M059J (cell line): ENCODE results near the gene KMT5B. TPM values are rescaled to one million over a fixed set of nuclear protein-coding genes. Genes with fewer than 3 reads are reported as not detected.

Experiments used
- DNase-seq: peaks from one replicate; pipeline ENCODE4 v3.0.0-alpha.2; 2012; ENCODE audit warnings: low read depth
- total RNA-seq: library from RNA; depleted of rRNA; stranded (reverse); fragments of >200 nt; shearing (Covaris generic); gene quantifications from 2 replicates; pipeline ENCODE4 v1.2.3, GENCODE V29; 2014

Gene KMT5B
- total RNA-seq, 1 experiment from 2014 or later, result 28.6 TPM

DNA sequence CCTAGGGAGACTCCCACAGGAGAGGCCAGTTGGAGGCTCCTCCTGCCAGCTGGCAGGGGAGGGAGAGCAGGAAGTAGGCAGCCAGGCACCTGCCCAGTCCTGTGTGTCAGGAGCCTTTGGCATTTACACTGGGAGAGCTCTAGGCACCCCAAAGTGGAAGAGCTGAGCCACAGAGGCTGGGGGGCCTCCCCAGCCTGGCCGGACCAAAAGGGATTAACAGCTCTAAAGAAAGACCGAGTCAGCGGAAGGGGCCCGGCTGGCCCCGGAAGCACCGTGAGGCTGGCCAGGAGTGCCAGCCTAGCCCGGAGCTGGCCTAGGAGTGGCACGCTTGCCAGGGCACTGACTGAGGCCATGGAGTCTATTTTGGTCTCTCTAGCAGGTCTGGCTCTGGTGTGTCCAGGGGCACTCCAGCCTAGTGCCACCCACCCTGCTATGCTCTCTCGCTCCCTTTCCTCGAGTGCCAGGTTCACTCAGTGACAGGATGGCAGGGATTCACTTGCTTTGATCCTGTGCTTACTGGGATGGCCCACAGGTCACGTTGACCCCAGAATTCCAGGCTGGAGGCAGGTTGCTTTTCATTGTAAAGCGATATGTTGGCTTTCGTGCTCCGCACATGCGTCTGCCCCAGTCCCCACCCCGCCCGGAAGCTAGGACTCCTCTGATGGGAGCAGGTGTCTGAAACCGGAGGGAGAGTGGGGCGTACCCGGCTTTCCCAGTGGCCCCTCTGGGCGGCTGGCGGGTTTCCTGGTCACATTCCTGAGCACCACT is 3.3 kb upstream of the KMT5B start:
- peak; percentile 18 for DNase-seq

DNA sequence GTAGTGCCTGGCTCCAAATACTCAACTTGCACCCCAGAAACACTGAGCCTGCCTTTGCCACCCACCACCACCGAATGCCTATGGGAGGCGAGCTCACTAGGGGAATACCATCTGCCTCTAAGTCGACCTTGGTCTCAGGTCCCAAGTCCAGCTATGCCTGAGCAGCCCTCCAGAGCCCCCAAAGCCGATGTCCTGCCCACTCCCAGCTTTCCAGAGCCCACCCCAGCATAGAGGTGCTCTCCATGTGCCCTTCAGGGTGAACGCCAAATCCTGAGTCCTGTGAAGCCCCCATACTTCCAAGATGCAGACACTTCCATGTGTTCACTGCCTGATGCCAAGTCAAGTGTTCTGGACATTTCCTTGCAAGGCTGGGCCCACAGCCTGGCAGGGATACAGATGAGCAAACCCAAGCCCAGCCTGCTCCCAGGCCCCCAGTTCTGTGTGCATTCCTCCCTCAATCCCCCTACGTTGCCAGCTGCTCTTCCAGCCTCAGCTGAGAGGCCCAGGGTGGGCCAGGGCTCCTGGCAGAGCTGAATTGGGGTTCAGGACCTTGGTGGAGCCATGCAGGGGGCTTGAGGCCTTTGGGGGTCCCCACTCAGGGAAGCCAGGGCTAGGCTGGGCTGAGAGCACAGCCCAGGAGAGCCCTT is 2.6 kb upstream of the KMT5B start:
- no peak for DNase-seq

DNA sequence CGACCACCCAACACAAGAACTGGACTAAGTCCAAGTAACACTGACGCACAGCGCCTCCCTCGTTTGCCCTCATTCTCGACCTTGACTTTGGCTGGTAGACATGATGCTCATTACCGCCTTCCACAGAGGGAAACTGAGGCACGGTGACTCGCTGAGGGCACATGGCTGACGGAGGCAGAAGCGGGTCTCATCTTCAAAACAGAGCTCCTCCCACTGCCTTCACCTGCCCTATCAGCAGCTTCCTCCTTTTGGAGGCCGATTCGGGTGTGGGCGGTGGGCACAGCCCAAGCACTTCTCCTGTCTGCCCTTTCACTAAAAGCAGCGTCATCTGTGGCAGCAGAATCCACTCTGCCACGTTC is 2.0 kb upstream of the KMT5B start:
- no peak for DNase-seq

DNA sequence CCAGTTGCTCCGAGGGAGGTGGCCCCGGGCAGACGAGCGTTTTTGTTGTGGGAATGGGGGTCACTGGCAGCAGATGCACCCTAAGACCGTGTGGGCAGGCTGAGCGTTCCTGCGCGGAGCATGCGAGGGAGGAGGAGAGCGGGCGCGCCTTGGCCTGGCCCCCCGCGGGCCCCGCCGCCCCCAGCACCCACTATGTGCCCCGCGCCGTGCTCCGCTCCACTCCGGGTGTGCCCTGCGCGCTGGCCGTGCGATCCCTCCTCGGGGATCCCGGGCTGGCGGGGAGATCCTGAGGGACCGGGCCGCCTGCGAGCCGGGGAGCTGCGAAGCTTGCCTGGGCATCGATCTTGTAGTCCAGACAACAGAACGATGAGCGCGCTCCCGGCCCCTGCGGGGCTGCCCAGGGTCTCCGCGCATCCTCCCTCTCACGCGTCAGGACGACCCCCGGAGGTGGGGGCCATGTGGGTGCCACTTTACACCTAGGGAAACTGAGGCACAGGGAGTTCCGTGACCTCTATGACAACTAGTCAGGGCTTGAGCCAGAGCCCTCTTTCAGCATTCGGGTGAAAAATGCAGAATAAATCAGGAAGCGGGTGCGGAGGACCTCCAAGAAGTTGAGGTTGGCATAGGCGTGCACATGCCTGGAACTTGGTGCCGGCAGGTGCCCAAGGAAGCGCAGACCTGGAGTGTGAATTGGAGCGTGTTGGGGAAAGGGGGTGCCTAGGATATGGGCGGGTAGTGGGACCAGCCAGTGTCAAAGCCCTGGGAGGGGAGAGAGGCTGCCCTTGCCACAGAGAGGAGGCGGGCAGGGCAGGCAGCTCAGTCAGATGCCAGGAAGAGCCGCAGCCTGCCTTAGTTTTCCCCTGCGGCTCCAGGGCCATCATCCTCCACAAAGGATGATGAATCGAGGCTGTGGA is 1.3 kb upstream of the KMT5B start:
- peak; percentile 10 for DNase-seq

DNA sequence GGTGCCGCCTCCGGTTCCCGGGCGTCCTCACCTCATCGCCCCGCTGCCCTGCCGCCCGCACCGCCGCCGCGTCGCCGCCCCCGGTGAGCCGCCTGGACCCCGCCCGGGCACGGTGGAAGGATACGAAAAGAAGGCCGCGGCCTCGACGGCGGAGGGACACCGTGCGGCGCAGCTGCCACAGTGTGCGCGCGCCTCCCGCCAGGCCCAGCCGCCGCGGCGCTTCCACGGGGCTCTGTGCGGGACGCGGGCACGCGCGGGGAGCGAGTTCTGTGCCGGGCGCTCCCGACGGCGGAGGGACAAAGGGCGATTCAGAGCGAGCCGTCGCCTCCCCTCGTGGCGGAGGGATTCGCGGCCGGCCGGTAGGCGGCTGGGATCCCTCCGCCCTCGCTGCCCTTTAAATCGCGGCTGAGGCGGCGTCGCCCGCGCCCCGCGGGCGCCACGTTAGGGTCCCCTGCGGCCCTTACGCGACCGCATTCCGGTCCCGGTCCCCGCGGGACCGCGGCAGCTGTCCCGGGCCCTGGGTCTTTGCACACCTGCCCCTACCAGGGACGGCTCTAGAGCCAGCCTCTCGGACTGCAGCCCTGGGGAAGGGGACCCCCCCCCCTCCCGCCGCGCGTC is 568 bp upstream of the KMT5B start:
- DNase-seq, result peak; percentile 85

DNA sequence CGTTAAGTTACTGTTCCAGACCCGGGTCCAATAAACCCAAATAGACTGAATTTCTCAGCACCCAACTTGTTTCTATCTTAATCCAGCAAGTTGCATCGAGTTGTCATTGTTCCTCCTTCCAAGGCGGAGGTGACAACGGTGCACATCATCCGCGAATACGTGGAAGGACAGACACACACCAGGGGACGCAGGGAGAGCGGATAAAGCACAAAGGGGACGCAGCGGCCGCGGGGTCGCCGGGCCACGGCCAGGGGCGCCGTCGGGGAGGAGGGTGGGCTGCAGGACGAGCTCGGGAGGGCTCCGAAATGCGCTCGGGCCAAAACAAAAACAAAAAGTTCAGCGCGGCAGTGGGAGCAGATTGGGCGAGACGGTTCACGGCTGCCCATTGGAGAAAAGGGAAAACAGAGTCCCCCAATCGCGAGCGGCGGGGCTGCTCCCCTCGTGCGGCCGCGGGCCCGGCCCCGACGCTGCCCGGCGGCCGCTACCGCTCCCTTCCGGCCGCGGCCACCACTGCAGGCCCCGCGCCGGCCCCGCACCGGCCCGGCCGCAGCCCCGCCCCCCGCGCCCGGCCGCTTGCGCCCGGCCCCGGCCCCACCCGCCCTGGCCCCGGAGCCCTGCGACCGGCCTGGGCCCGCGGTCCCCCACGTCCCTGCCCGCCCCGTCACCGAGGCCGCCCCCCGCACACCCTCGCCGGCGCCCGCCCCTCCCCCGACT is 518 bp downstream of the KMT5B start:
- DNase-seq, result peak; percentile 74

DNA sequence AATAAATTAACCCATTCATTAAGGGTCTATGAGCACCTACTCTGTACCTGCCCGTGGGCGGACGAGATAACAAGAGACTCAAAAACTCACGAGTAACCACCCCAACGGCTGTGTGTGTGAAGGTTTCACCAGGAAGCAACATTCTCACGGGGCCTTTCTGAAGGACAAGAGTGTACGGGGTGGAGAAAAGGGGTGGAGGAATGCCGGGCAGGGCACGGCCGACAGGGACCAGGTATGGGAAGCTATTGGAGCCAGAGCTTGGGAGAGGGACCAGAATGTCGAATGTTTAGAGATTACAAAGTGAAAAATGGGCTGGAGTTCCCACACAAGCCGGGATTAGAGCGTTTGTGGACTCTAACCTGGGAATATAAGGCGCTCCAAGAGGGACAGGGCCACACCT is 1.6 kb downstream of the KMT5B start:
- no peak for DNase-seq

DNA sequence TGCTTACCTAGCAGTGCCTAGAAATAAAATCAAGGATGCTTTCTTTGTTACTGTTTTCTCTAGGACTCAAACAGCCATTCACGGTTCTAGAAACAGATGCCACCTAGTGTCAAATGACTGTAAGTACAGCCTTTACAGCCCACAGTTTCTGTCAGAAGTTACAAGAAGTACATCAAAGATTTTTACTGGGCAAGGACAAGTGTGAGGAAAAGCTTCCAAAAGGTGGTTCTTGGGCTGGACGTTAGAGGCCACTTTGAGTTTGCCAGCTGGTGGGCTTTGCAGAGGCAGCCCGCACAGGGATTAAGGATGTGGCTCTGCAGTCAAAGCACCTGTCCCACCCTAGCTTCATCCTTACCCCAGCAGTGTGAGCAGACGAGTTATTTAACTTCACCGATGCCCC is 6.9 kb downstream of the KMT5B start:
- peak; percentile 68 for DNase-seq

DNA sequence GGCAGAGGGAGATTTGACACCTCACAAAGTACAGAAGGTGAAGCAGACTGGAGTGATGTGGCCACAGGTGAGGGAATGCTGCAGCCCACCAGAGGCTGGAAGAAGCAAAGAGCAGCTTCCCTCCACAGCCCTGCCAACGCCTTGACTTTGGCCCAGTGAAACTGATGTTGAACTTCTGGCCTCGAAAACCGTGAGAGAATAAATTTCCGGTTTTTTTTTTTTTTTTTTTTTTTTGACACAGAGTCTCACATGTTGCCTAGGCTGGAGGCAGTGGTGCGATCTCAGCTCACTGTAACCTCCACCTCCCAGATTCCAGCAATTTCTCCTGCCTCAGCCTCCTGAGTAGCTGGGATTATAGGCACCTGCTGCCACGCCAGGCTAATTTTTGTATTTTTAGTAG is 8.7 kb downstream of the KMT5B start:
- no peak for DNase-seq

DNA sequence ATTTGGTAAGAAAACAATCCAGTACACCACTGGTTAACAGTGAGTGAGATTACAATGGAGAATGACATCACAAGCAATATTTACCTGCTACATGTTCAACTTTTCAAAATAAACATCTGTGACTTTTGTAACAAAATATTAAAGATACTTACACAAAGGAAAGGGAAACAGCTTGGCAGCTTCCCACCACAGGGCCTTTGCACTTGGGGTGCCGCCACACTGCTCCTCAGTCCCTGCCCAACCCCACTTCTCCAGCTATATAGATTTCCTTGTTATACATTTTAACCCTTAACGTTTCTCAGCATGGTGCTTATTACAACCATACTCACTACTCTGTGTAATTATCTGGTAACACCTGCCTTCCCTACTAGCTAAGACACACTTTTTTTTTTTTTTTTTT is 10.9 kb downstream of the KMT5B start:
- no peak for DNase-seq

DNA sequence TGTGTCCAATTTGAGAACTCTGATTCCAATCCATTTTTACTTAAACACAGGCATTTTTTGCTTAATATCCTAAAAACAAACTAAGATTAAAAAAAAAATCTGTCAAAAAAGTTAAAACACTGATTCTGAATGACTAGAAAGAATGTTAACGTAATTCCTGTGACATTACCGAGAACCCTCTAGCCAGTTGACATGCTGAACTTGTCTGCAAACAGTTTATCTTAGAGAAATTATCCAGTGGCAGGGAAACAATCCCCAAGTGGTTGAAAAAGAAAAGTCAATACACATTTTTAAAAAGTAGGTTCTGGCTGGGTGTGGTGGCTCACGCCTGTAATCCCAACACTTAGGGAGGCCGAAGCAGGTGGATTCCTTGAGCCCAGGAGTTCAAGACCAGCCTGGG is 11.6 kb downstream of the KMT5B start:
- no peak for DNase-seq

DNA sequence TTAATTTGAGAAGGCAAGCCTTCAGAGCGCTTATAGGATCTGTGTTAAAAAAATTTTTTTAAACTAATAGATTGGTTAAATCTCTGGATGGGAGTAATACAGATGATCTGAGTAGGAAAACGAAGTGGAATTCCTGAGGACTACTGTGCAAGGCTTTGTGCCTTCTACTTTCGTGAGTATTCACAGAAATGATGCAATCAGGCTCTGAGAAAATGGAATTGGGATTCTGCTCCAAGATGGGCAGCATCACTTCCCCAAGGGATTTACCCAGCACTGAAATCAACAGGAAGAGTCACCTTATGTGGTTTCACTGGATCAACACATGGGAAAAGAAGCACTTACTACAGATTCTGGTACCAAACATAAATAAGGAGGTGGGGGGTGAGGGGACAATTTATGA is 12.5 kb downstream of the KMT5B start:
- DNase-seq, result no peak

DNA sequence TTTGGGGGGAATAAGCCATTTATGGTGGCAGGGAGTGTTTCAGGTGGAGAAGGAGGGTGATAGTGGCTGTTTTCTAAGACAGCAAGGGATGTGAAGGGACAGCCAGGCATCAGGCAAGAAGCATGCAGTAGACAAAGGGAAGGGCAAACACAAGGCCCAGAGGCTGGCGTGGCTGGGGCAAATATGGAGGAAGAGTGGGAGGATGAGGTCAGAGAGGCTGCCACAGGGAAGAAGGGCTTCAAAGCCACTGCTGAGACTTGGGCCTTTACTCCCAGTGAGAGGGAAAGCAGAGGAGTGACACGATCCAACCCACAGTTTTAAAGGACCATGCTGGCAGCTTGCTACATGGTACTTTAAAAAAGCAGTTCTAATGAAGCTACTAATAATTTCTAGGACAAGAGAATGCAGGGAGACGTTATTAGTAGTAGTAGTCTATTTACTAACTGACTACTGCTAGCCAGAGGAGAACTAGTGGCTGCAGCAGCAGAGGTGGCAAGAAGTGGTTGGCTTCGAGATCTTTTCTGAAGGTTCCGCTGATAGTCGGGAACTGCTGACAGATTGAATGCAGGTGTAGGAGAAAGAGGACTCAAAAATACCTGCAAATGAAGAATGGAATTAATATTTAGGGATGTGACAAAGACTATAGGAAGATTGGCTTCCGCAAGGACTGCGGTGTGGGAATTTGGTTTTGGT is 13.7 kb downstream of the KMT5B start:
- no peak for DNase-seq

DNA sequence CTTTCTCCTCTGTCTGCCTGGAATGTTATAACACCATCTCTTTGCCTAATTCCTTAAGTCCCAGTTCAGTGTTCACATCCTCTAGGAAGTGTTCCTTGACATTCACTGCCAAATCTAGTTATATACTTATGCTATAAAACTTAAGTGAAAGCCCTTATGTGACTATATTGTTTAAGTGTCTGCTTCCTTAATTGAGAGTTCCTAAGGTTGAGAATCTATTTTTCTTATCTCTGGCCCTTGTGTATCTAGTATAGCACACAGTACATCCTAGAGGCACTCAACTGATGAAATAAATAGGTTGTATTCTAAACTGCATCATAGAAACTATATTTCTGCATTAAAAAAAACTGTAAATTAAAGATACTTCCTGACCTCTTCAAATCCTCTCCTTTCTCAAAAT is 16.9 kb downstream of the KMT5B start:
- DNase-seq, result no peak

DNA sequence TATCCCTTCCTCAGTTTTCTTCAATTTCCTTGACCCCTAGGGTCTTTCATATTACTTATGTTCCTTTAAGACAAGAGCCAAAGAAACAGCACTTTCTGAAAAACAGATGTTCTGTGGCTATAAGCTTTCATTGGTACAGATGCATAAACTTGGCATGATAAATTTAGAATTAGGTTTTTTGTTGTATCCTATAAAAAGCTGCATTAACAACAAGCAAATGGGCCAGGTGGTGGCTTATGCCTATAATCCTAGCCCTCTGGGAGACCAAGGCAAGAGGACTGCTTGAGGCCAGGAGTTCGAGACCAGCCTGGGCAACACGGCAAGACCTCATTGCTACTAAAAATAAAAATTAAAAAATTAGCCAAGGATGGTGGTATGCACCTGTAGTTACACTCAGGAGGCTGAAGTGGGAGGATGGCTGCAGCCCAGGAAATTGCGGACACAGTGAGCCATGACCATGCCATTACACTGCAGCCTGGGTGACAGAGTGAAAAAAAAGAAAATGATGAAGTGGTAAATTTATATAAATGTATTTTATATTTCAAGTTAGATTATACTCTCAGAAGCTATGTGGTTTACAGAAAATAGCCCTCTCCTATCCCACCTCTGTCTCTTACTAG is 18.3 kb downstream of the KMT5B start:
- DNase-seq, result no peak

DNA sequence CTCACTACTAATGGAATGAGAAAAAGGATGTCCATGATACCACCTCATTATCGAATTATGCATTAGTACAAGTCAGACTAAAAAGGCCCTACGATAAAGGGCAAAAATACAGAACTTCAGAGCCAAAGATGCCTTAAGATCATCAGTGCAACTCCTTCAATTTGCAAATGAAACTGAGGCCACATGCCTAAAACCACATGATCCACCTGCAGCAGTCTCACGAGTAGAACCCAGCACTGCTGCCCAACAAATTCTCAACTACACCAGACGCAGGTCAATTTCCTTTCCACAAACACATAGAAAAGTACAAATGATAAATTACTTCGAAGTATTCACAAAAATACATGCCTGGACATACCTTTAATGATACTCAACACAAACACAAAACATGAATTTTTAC is 20.1 kb downstream of the KMT5B start:
- no peak for DNase-seq

DNA sequence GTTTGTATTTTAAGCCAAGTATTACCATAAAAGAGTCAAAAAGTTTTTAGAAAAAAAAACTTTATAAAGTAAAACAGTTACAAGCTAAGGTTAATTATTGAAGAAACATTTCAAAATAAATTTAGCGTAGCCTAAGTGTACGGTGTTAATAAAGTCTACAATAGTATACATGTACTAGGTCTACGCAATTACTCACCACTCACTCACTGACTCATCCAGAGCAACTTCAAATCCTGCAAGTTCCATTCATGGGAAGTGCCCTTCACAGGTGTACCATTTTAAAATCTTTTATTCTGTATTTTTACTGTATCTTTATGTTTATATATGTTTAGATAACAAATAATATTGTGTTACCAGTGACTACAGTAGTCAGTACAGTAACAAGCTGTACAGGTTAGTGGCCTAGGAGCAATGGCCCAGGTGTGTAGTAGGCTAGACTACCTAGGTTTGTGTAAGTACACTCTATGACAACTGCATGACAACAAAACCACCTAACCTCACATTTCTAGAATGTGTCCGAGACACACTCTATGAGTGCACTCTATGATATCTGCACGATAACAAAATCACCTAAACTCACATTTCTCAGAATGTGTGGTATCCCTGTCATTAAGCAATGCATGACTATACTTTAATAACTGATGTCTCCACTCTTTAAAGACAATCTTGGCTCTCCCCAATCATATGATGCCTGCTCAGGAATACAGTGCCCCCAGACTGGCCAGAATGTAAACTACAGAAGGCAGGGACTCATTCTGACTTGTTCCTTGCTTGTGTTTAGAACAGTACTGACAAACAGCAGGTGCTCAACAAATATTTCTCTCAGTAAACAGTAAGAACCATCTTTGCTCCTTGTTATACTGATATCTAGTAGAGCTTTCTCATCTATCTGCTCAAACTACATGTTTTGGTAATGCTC is 21.2 kb downstream of the KMT5B start:
- peak; percentile 27 for DNase-seq

DNA sequence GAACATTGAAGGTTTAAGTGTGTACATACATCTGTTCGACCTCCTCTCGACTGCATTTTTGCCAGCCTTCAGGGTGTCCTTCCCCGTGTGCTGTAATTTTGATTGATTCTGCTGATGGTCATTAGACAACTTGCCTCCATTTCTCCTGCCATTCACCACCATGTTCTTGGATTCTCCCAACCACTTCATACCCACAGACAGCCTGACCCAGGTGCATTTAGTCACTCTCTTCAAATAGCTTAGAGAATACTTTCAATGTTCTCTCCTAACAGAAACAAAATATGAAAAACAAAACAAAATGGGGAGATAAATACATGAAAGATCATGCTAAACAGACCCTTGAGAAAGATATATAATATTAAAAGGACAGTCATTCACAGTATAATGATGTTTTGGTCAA is 23.2 kb downstream of the KMT5B start:
- DNase-seq, result no peak

DNA sequence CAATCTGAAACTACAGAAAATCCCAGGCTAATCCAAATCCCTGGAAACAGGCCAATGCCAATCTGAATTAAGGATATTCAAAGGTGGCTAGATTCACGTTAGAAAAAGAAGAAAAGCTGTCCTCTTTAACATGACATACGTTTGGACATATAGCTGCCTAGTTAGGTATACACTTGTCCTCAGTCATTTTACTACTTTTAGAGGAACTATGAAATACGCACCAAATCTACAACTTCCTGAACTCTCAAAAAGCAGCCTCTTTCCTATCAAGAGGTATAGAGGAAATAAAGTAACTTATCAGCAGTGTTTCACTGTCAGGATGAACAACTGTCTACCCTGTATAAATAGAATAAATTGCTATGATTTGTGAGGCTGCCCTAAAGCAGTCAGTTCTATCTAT is 24.0 kb downstream of the KMT5B start:
- no peak for DNase-seq
